IPS-18a (cell line): ENCODE results near the gene ECM2.

Experiments
- H3K27ac ChIP-seq: one replicate; pipeline ENCODE4 v1.5.1; 2013; ENCODE audit warnings: low read length
- H3K27me3 ChIP-seq: one replicate; pipeline ENCODE4 v1.6.1; 2013; ENCODE audit warnings: mild to moderate bottlenecking, low read length; ENCODE audit not compliant: control insufficient read depth, insufficient read depth
- H3K36me3 ChIP-seq: one replicate; pipeline ENCODE4 v1.6.1; 2013; ENCODE audit warnings: low read depth, low read length; ENCODE audit not compliant: control insufficient read depth
- H3K4me1 ChIP-seq: one replicate; pipeline ENCODE4 v1.6.1; 2013; ENCODE audit warnings: low read depth, low read length; ENCODE audit not compliant: control insufficient read depth
- H3K4me3 ChIP-seq: one replicate; pipeline ENCODE4 v1.5.1; 2013; ENCODE audit warnings: low read length
- H3K9ac ChIP-seq: one replicate; pipeline ENCODE4 v1.6.1; 2013; ENCODE audit warnings: mild to moderate bottlenecking, low read length, moderate library complexity
- H3K9me3 ChIP-seq: one replicate; pipeline ENCODE4 v1.6.1; 2013; ENCODE audit warnings: low read depth, low read length; ENCODE audit not compliant: control insufficient read depth

The ECM2 gene

GRCh38 chr9:92508018-92508820 lies 27.6 kb downstream of the ECM2 start:
- H3K27ac ChIP-seq, result no peak overlapping the region
- no peaks in the 10 kb centered on the region for H3K27me3 ChIP-seq
- H3K4me1 ChIP-seq, result peaks cover 6% of the 10 kb centered on the region
- no peaks in the 10 kb centered on the region for H3K9me3 ChIP-seq
- no peak overlapping the region for H3K9ac ChIP-seq
- H3K4me3 ChIP-seq, result no peak overlapping the region
- no peaks in the 10 kb centered on the region for H3K36me3 ChIP-seq

GRCh38 chr9:92507496-92507895 lies 28.3 kb downstream of the ECM2 start:
- no peak overlapping the region for H3K27ac ChIP-seq

GRCh38 chr9:92507005-92507404 lies 28.8 kb downstream of the ECM2 start:
- H3K27me3 ChIP-seq, result no peaks in the 10 kb centered on the region
- H3K4me1 ChIP-seq, result peaks cover 6% of the 10 kb centered on the region
- no peak overlapping the region for H3K4me3 ChIP-seq
- no peak overlapping the region for H3K27ac ChIP-seq
- H3K9ac ChIP-seq, result no peak overlapping the region
- H3K9me3 ChIP-seq, result no peaks in the 10 kb centered on the region
- H3K36me3 ChIP-seq, result no peaks in the 10 kb centered on the region

More at GRCh38 chr9:92507496-92507895, 28.3 kb downstream of the ECM2 start:
- H3K27me3 ChIP-seq, result no peaks in the 10 kb centered on the region
- no peaks in the 10 kb centered on the region for H3K36me3 ChIP-seq
- no peaks in the 10 kb centered on the region for H3K9me3 ChIP-seq
- H3K9ac ChIP-seq, result no peak overlapping the region
- no peak overlapping the region for H3K4me3 ChIP-seq
- peaks cover 6% of the 10 kb centered on the region for H3K4me1 ChIP-seq

GRCh38 chr9:92506184-92506857 lies 29.5 kb downstream of the ECM2 start:
- peaks cover 6% of the 10 kb centered on the region for H3K4me1 ChIP-seq
- no peaks in the 10 kb centered on the region for H3K27me3 ChIP-seq
- no peak overlapping the region for H3K4me3 ChIP-seq
- no peak overlapping the region for H3K27ac ChIP-seq
- H3K36me3 ChIP-seq, result no peaks in the 10 kb centered on the region
- H3K9ac ChIP-seq, result no peak overlapping the region
- H3K9me3 ChIP-seq, result no peaks in the 10 kb centered on the region

- Histone ChIP-seq H3K4me1 (peaks cover 6% of the 10 kb centered on the region), H3K27ac (no peak overlapping the region), H3K36me3 (no peaks in the 10 kb centered on the region)
These were observed 30.9 kb downstream of the ECM2 start for GRCh38 chr9:92504881-92505280.

GRCh38 chr9:92503156-92503555 lies 32.6 kb downstream of the ECM2 start:
- Histone ChIP-seq H3K4me1 (peaks cover 8% of the 10 kb centered on the region), H3K27ac (no peak overlapping the region), H3K36me3 (no peaks in the 10 kb centered on the region), H3K9ac (no peak overlapping the region), H3K9me3 (no peaks in the 10 kb centered on the region), H3K27me3 (no peaks in the 10 kb centered on the region), H3K4me3 (no peak overlapping the region)

More at GRCh38 chr9:92504881-92505280, 30.9 kb downstream of the ECM2 start:
- Histone ChIP-seq H3K9ac (no peak overlapping the region), H3K9me3 (no peaks in the 10 kb centered on the region), H3K4me3 (no peak overlapping the region), H3K27me3 (no peaks in the 10 kb centered on the region)

- Histone ChIP-seq H3K36me3 (no peaks in the 10 kb centered on the region), H3K9me3 (no peaks in the 10 kb centered on the region), H3K9ac (no peak overlapping the region), H3K27me3 (no peaks in the 10 kb centered on the region), H3K4me1 (peaks cover 8% of the 10 kb centered on the region), H3K27ac (no peak overlapping the region), H3K4me3 (no peak overlapping the region)
These were observed 34.0 kb downstream of the ECM2 start for GRCh38 chr9:92501671-92502393.

- H3K9me3 ChIP-seq, result no peaks in the 10 kb centered on the region
- H3K9ac ChIP-seq, result no peak overlapping the region
- H3K27ac ChIP-seq, result no peak overlapping the region
- peaks cover 8% of the 10 kb centered on the region for H3K4me1 ChIP-seq
- H3K4me3 ChIP-seq, result no peak overlapping the region
- no peaks in the 10 kb centered on the region for H3K36me3 ChIP-seq
- H3K27me3 ChIP-seq, result no peaks in the 10 kb centered on the region
These were observed 35.1 kb downstream of the ECM2 start for GRCh38 chr9:92500725-92501124.

- H3K9me3 ChIP-seq, result no peaks in the 10 kb centered on the region
- H3K9ac ChIP-seq, result no peak overlapping the region
- peaks cover 8% of the 10 kb centered on the region for H3K4me1 ChIP-seq
- H3K36me3 ChIP-seq, result no peaks in the 10 kb centered on the region
- H3K27ac ChIP-seq, result no peak overlapping the region
- no peaks in the 10 kb centered on the region for H3K27me3 ChIP-seq
- H3K4me3 ChIP-seq, result no peak overlapping the region
These were observed 36.1 kb downstream of the ECM2 start for GRCh38 chr9:92499701-92500100.

- Histone ChIP-seq H3K4me3 (no peak overlapping the region), H3K27me3 (no peaks in the 10 kb centered on the region), H3K4me1 (peaks cover 3% of the 10 kb centered on the region), H3K36me3 (no peaks in the 10 kb centered on the region), H3K9me3 (no peaks in the 10 kb centered on the region), H3K27ac (no peak overlapping the region), H3K9ac (no peak overlapping the region)
These were observed 39.2 kb downstream of the ECM2 start for GRCh38 chr9:92496396-92497176.

- H3K4me3 ChIP-seq, result no peak overlapping the region
- no peak overlapping the region for H3K9ac ChIP-seq
- H3K36me3 ChIP-seq, result no peaks in the 10 kb centered on the region
- no peaks in the 10 kb centered on the region for H3K27me3 ChIP-seq
- H3K4me1 ChIP-seq, result peaks cover 3% of the 10 kb centered on the region
- H3K27ac ChIP-seq, result no peak overlapping the region
- no peaks in the 10 kb centered on the region for H3K9me3 ChIP-seq
These were observed 40.9 kb downstream of the ECM2 start for GRCh38 chr9:92494856-92495255.
